Measurements from ENCODE around the gene TIMM13. TPM values are rescaled to one million over a fixed set of nuclear protein-coding genes. Genes with fewer than 3 reads are reported as not detected.

The TIMM13 gene
- total RNA-seq, 2 donors from 2014 or later = 19.4 to 23.4 TPM

Other genes starting within 250 kb of the TIMM13 start
- gene PLEKHJ1, start 191.3 kb downstream of the TIMM13 start, total RNA-seq = 10 to 100 TPM; 26.3 to 46.2 TPM
- 10 to 100 TPM; 23.8 to 43.7 TPM for gene SF3A2, start 190.8 kb downstream of the TIMM13 start, total RNA-seq
- gene AMH, start 178.3 kb downstream of the TIMM13 start, total RNA-seq = under 1 TPM; 0.92 to 0.95 TPM
- not detected for gene JSRP1, start 171.2 kb downstream of the TIMM13 start, total RNA-seq
- 1 to 10 TPM; 1.2 to 3.0 TPM for gene PEAK3, start 145.4 kb downstream of the TIMM13 start, total RNA-seq
- under 1 TPM in 1 of 2 donors, not detected in 1; 0.27 TPM for gene LINGO3, start 119.4 kb downstream of the TIMM13 start, total RNA-seq
- gene LSM7, start 99.0 kb downstream of the TIMM13 start, total RNA-seq = 10 to 100 TPM; 35.5 to 38.8 TPM
- 10 to 100 TPM; 55.8 to 60.0 TPM for gene SPPL2B, start 98.9 kb downstream of the TIMM13 start, total RNA-seq
- gene TMPRSS9, start 67.3 kb downstream of the TIMM13 start, total RNA-seq = under 1 TPM; 0.42 to 0.54 TPM
- 10 to 100 TPM; 23.6 to 43.3 TPM for gene LMNB2, start 29.4 kb upstream of the TIMM13 start, total RNA-seq
- 100 to 1,000 TPM; 430 to 498 TPM for gene GADD45B, start 48.5 kb upstream of the TIMM13 start, total RNA-seq

All from thoracic aorta (tissue), 2 donors.